ENCODE results near the gene AK5. TPM values are rescaled to one million over a fixed set of nuclear protein-coding genes. Genes with fewer than 3 reads are reported as not detected.

AK5 gene
- total RNA-seq, 2 donors from 2014 or later: 2.2 to 2.8 TPM

DNA sequence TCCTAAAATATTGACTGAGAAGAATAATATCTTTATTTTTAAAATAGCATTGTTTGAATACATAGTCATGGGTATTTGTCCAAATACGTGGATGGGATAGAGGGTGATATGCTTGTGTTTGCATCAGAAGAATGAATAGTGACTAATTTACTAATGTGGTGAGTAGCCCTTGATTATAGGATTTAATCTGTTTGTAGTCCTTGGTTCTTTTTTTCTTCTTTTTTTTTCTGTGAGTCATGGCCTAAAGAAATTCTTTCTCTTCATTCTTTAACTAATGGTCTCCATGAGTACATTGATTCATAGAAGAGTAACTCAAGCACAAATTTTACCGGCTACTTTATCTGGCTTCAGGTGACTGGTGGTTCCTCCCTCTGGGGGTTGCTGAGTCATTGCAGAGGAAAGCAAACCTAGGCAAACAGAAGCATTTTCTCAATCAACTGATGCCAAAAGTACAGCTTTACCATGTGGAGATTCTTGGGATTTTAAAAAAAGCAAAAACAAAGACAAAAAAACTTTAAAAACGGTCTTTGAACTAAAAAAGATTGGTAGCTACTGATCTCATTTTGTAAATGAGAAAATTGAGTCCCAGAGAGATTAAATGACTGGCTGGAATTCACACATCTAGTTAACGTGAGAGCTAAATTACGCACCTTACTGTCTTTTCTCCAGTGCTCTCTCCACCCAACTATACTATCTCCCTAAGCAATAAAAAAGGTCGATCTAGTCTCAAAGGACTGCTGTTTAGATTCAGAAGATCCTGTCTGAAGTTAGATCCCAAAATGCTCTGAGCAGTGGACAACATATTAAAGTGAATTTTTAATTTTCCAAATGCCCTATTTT, 40.5 kb downstream of the AK5 start:
- no peak overlapping the region for H3K27ac ChIP-seq
- no peak for DNase-seq (ENCODE audit: low spot score)
- no peaks in the 10 kb centered on the region for H3K36me3 ChIP-seq
- no peaks in the 10 kb centered on the region for H3K27me3 ChIP-seq
- no peaks in the 10 kb centered on the region for H3K4me1 ChIP-seq
- H3K9me3 ChIP-seq: no peaks in the 10 kb centered on the region
- TF ChIP-seq, protein P1, sequence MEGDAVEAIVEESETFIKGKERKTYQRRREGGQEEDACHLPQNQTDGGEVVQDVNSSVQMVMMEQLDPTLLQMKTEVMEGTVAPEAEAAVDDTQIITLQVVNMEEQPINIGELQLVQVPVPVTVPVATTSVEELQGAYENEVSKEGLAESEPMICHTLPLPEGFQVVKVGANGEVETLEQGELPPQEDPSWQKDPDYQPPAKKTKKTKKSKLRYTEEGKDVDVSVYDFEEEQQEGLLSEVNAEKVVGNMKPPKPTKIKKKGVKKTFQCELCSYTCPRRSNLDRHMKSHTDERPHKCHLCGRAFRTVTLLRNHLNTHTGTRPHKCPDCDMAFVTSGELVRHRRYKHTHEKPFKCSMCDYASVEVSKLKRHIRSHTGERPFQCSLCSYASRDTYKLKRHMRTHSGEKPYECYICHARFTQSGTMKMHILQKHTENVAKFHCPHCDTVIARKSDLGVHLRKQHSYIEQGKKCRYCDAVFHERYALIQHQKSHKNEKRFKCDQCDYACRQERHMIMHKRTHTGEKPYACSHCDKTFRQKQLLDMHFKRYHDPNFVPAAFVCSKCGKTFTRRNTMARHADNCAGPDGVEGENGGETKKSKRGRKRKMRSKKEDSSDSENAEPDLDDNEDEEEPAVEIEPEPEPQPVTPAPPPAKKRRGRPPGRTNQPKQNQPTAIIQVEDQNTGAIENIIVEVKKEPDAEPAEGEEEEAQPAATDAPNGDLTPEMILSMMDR (IDR thresholded peaks at IDR 0.05): no peak
- H3K4me3 ChIP-seq: no peak overlapping the region

- no peaks in the 10 kb centered on the region for H3K9me3 ChIP-seq
- no peak overlapping the region for H3K4me3 ChIP-seq
- TF ChIP-seq, protein P1 (IDR thresholded peaks at IDR 0.05): no peak
- no peaks in the 10 kb centered on the region for H3K36me3 ChIP-seq
- H3K27me3 ChIP-seq: no peaks in the 10 kb centered on the region
- no peak for DNase-seq (ENCODE audit: low spot score)
- no peaks in the 10 kb centered on the region for H3K4me1 ChIP-seq
- no peak overlapping the region for H3K27ac ChIP-seq
Measured at GRCh38 chr1:77333501-77333900, 51.7 kb downstream of the AK5 start.

DNA sequence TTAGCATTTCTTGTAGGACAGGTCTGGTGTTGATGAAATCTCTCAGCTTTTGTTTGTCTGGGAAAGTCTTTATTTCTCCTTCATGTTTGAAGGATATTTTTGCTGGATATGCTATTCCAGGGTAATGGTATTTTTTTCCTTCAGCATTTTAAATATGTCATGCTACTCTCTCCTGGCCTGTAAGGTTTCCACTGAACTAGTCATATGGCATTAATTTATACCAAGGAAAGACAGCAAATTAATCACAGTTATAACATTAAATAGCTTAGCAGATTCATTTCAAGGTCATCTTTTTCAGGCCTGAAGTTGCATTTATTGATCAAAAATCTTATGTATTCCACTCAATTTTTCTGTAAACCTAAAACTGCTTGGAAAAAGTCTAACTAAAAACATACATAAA, 54.9 kb downstream of the AK5 start:
- no peaks in the 10 kb centered on the region for H3K4me1 ChIP-seq
- no peaks in the 10 kb centered on the region for H3K9me3 ChIP-seq
- no peak overlapping the region for H3K27ac ChIP-seq
- DNase-seq (ENCODE audit: low spot score): no peak
- TF ChIP-seq, protein P1 (IDR thresholded peaks at IDR 0.05): no peak
- no peaks in the 10 kb centered on the region for H3K27me3 ChIP-seq
- H3K4me3 ChIP-seq: no peak overlapping the region
- H3K36me3 ChIP-seq: no peaks in the 10 kb centered on the region

DNA sequence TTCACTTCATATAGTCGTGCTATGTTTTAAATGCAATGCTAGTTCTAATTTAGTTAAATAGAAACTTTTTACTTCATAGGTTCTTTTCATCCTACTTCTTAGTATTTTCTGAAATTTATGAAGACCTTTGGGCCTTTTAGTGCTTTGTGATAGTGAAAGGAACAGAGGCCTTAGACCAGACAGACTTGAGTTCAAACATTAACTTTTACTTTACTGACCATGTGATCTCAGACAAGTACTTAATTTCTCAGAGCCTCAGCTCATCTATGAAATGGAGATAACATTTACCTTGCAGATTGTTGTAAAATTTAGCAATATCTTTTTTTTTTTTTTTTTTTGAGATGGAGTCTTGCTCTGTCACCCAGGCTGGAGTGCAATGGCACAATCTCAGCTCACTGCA, 57.5 kb downstream of the AK5 start:
- TF ChIP-seq, protein P1 (IDR thresholded peaks at IDR 0.05): no peak
- no peaks in the 10 kb centered on the region for H3K4me1 ChIP-seq
- H3K9me3 ChIP-seq: no peaks in the 10 kb centered on the region
- no peak for DNase-seq (ENCODE audit: low spot score)
- no peak overlapping the region for H3K27ac ChIP-seq
- no peak overlapping the region for H3K4me3 ChIP-seq
- no peaks in the 10 kb centered on the region for H3K36me3 ChIP-seq
- no peaks in the 10 kb centered on the region for H3K27me3 ChIP-seq

- Histone ChIP-seq H3K27ac (no peak overlapping the region), H3K4me1 (no peaks in the 10 kb centered on the region), H3K9me3 (no peaks in the 10 kb centered on the region), H3K27me3 (no peaks in the 10 kb centered on the region), H3K36me3 (no peaks in the 10 kb centered on the region), H3K4me3 (no peak overlapping the region)
- TF ChIP-seq, protein P1 (IDR thresholded peaks at IDR 0.05): no peak
- no peak for DNase-seq (ENCODE audit: low spot score)
Measured at GRCh38 chr1:77341195-77341594, 59.4 kb downstream of the AK5 start.

- TF ChIP-seq, protein P1 (IDR thresholded peaks at IDR 0.05): no peak
- DNase-seq (ENCODE audit: low spot score): no peak
- no peak overlapping the region for H3K4me3 ChIP-seq
- no peaks in the 10 kb centered on the region for H3K27me3 ChIP-seq
- no peak overlapping the region for H3K27ac ChIP-seq
- no peaks in the 10 kb centered on the region for H3K36me3 ChIP-seq
- H3K9me3 ChIP-seq: no peaks in the 10 kb centered on the region
- H3K4me1 ChIP-seq: no peaks in the 10 kb centered on the region
Measured at GRCh38 chr1:77342745-77343144, 60.9 kb downstream of the AK5 start.

Measured in right atrium auricular region (tissue), 2 donors.